ENCODE data around the gene NKX2-3. TPM values are rescaled to one million over a fixed set of nuclear protein-coding genes. Genes with fewer than 3 reads are reported as not detected.

NKX2-3 gene
- total RNA-seq (2021; ENCODE audit: unreplicated experiment) (not detected), Bru-seq, nascent RNA (not detected), BruChase-seq, experiment 1, labeled RNA remaining after a 6-hour chase (not detected), BruChase-seq, experiment 2, labeled RNA remaining after a 2-hour chase (not detected)
- polyA plus RNA-seq (2012), result not detected in 2 replicates
- long read RNA-seq, result 0 reads

GRCh38 chr10:99532687-99533495 is at the start of gene NKX2-3:
Gene NKX2-3 (plus strand): TSS chr10:99532942. CDS start chr10:99533132, 190 bp downstream.
- Histone ChIP-seq H3K4me3 (replicated peaks in 1 of 2; ENCODE audit: low read depth in 1 of 2, low read length in 2 of 2) (no peak within 1 kb of the TSS), H3K36me3 (ENCODE audit: control insufficient read depth in 1 of 2, insufficient read depth in 2 of 2, low read length in 2 of 2) (no peaks in the 10 kb centered on the region), H2AFZ (ENCODE audit: low read depth, low read length, poor library complexity, severe bottlenecking) (no peak within 1 kb of the TSS), H3K9me2 (ENCODE audit: insufficient read depth) (no peaks in the 10 kb centered on the region), H3K4me1 (ENCODE audit: control insufficient read depth in 1 of 2, insufficient read depth in 2 of 2, low read length in 2 of 2) (no peaks in the 10 kb centered on the region), H3K27ac (ENCODE audit: low read depth, low read length) (no peak within 1 kb of the TSS), H3K9ac (ENCODE audit: low read length) (no peak within 1 kb of the TSS), H3K27me3 (ENCODE audit: insufficient read depth, low read length) (peaks cover 9% of the 10 kb centered on the region), H4K20me1 (ENCODE audit: insufficient read depth) (no peaks in the 10 kb centered on the region), H3K79me2 (ENCODE audit: insufficient read depth, low read length) (no peaks in the 10 kb centered on the region), H3K4me2 (ENCODE audit: low read length) (no peak within 1 kb of the TSS), H3K9me3 (ENCODE audit: control insufficient read depth in 1 of 2, insufficient read depth in 1 of 2, low read depth in 1 of 2, low read length in 2 of 2) (no peaks in the 10 kb centered on the region)
- intact Hi-C loops (cut with micrococcal nuclease), result no loop called here
- ChIA-PET POLR2A (no interaction called here), RAD21 (ENCODE audit: low non-redundant PET in 1 of 2, low total read pairs in 2 of 2, uncharacterized antibody in 2 of 2, unreplicated experiment in 2 of 2) (no interaction called here), CTCF (no interaction called here)
- no peak for DNase-seq (ENCODE audit: low read depth, low spot score)
- TF ChIP-seq YY1 (IDR thresholded peaks at IDR 0.05; ENCODE audit: extremely low read depth, insufficient replicate concordance, low read depth, low read length) (no peak), ELF1 (IDR thresholded peaks at IDR 0.05; ENCODE audit: borderline replicate concordance, low read depth) (no peak), POLR2AphosphoS5 (IDR thresholded peaks at IDR 0.05; ENCODE audit: low read depth, low read length) (no peak), FOSL1 (IDR thresholded peaks at IDR 0.05; ENCODE audit: low read depth) (no peak)
- BruUV-seq (replicated peaks), result no TSS peak
- ATAC-seq, result 0 out of 2 replicates have a peak, but pooled peaks have one; percentile 7
